Activated naive CD8-positive, alpha-beta T cell treated with anti-CD3 and anti-CD28 coated beads, Interleukin-2, amount 10 ng/mL, durations not matched to agents 7 days and 5 days (primary cell): ENCODE measurements around the gene PRSS53. TPM values are rescaled to one million over a fixed set of nuclear protein-coding genes. Genes with fewer than 3 reads are reported as not detected.

ENCODE experiments used
- ATAC-seq: fragments of 150-1000 bp; cut with Tn5 transposase; one replicate; pipeline ENCODE4 v1.10.0; 2021; ENCODE audit warnings: low read depth, moderate library complexity
- POLR2A ChIA-PET: fragments of 350-600 bp; sonication (Branson Sonifier 250); formaldehyde crosslinking; loops from one replicate; lab custom pipeline; 2021; ENCODE audit warnings: antibody characterized with exemption; lab: Charles Lee
- DNase-seq: peaks from one replicate; pipeline ENCODE4 v3.0.0; 2021
- H3K27ac Mint-ChIP-seq: one replicate; pipeline ENCODE4 v1.8.0; 2022; ENCODE audit warnings: mild to moderate bottlenecking, mixed read lengths
- H3K27me3 Mint-ChIP-seq: one replicate; pipeline ENCODE4 v1.8.0; 2022; ENCODE audit warnings: mild to moderate bottlenecking, moderate library complexity, mixed read lengths
- H3K36me3 Mint-ChIP-seq: one replicate; pipeline ENCODE4 v1.8.0; 2021; ENCODE audit warnings: mild to moderate bottlenecking, mixed read lengths
- H3K4me1 Mint-ChIP-seq: one replicate; pipeline ENCODE4 v1.8.0; 2021; ENCODE audit warnings: mixed read lengths
- H3K4me3 Mint-ChIP-seq: one replicate; pipeline ENCODE4 v1.8.0; 2022; ENCODE audit warnings: mild to moderate bottlenecking, moderate library complexity, mixed read lengths
- H3K9me3 Mint-ChIP-seq: one replicate; pipeline ENCODE4 v1.8.0; 2021; ENCODE audit warnings: mixed read lengths
- total RNA-seq, 2 experiments: library from RNA; stranded (reverse); gene quantifications; one replicate each; pipeline ENCODE4 v1.2.3, GENCODE V29; 2021

The PRSS53 gene
- total RNA-seq, 2 experiments from 2014 or later, result 10.4 to 10.9 TPM

GRCh38 chr16:31061813-31062440 is 26.8 kb downstream of the PRSS53 start:
- H3K4me1 Mint-ChIP-seq, result peaks cover 36% of the 10 kb centered on the region
- no peaks in the 10 kb centered on the region for H3K27me3 Mint-ChIP-seq
- no peak overlapping the region for H3K4me3 Mint-ChIP-seq
- POLR2A ChIA-PET, result interaction anchor here (0.6 to 0.7 kb wide), 2 partner anchors 12 to 811 kb away, joined by 3 read pairs; partner anchors contain the start of genes ZNF646 and ZNF668
- no peaks in the 10 kb centered on the region for H3K9me3 Mint-ChIP-seq
- ATAC-seq, result no peak
- H3K27ac Mint-ChIP-seq, result no peak overlapping the region
- H3K36me3 Mint-ChIP-seq, result peaks cover 40% of the 10 kb centered on the region
- DNase-seq, result no peak

- ATAC-seq, result no peak
- H3K9me3 Mint-ChIP-seq, result no peaks in the 10 kb centered on the region
Observed at GRCh38 chr16:31061126-31061812, 27.5 kb downstream of the PRSS53 start.

GRCh38 chr16:31055613-31056012 is 33.1 kb downstream of the PRSS53 start:
- no peak for ATAC-seq
- POLR2A ChIA-PET, result interaction anchor here (0.6 to 1.2 kb wide), 3 partner anchors 20 to 125 kb away, joined by 3 read pairs; no protein-coding TSS in a partner anchor
- Mint-ChIP-seq H3K27me3 (peaks cover 3% of the 10 kb centered on the region), H3K9me3 (no peaks in the 10 kb centered on the region), H3K4me3 (no peak overlapping the region), H3K36me3 (peaks cover 11% of the 10 kb centered on the region), H3K27ac (no peak overlapping the region), H3K4me1 (peaks cover 12% of the 10 kb centered on the region)
- no peak for DNase-seq

More at GRCh38 chr16:31061126-31061812, 27.5 kb downstream of the PRSS53 start:
- no peak overlapping the region for H3K4me3 Mint-ChIP-seq
- no peaks in the 10 kb centered on the region for H3K27me3 Mint-ChIP-seq
- DNase-seq, result no peak
- H3K4me1 Mint-ChIP-seq, result peaks cover 31% of the 10 kb centered on the region
- peaks cover 35% of the 10 kb centered on the region for H3K36me3 Mint-ChIP-seq
- no peak overlapping the region for H3K27ac Mint-ChIP-seq
- POLR2A ChIA-PET, result interaction anchor here (1.0 to 1.4 kb wide), 2 partner anchors 13 to 18 kb away, joined by 4 read pairs; partner anchors contain the start of genes ZNF646 and ZNF668

- ATAC-seq, result no peak
- no peak overlapping the region for H3K27ac Mint-ChIP-seq
Observed at GRCh38 chr16:31052114-31052513, 36.6 kb downstream of the PRSS53 start.

GRCh38 chr16:31050280-31051030 is 38.3 kb downstream of the PRSS53 start:
- peaks cover 7% of the 10 kb centered on the region for H3K36me3 Mint-ChIP-seq
- ATAC-seq (no peak), DNase-seq (no peak)
- H3K27me3 Mint-ChIP-seq, result peaks cover 3% of the 10 kb centered on the region
- POLR2A ChIA-PET, result interaction anchor here (0.7 to 2.0 kb wide), 3 partner anchors 24 to 429 kb away, joined by 3 to 11 read pairs (median 5); partner anchors contain the start of genes ZNF646 and ZNF668
- peaks cover 14% of the 10 kb centered on the region for H3K4me1 Mint-ChIP-seq
- H3K27ac Mint-ChIP-seq, result no peak overlapping the region
- no peak overlapping the region for H3K4me3 Mint-ChIP-seq
- peaks cover 2% of the 10 kb centered on the region for H3K9me3 Mint-ChIP-seq

More at GRCh38 chr16:31052114-31052513, 36.6 kb downstream of the PRSS53 start:
- Mint-ChIP-seq H3K4me1 (peaks cover 12% of the 10 kb centered on the region), H3K27me3 (peaks cover 3% of the 10 kb centered on the region), H3K4me3 (no peak overlapping the region), H3K9me3 (no peaks in the 10 kb centered on the region), H3K36me3 (peaks cover 3% of the 10 kb centered on the region)
- DNase-seq, result no peak
- POLR2A ChIA-PET, result interaction anchor here (1.3 kb wide), 1 partner anchor 12 kb away, joined by 4 read pairs; no protein-coding TSS in a partner anchor

GRCh38 chr16:31043898-31044481 is 44.8 kb downstream of the PRSS53 start:
- DNase-seq (no peak), ATAC-seq (no peak)
- H3K4me1 Mint-ChIP-seq, result peaks cover 2% of the 10 kb centered on the region
- peaks cover 2% of the 10 kb centered on the region for H3K9me3 Mint-ChIP-seq
- H3K36me3 Mint-ChIP-seq, result peaks cover 12% of the 10 kb centered on the region
- no peak overlapping the region for H3K4me3 Mint-ChIP-seq
- no peaks in the 10 kb centered on the region for H3K27me3 Mint-ChIP-seq
- POLR2A ChIA-PET, result interaction anchor here (0.7 to 1.0 kb wide), 2 partner anchors 15 to 17 kb away, joined by 3 to 4 read pairs; no protein-coding TSS in a partner anchor
- no peak overlapping the region for H3K27ac Mint-ChIP-seq

GRCh38 chr16:31043352-31043751 is 45.4 kb downstream of the PRSS53 start:
- ATAC-seq (no peak), DNase-seq (no peak)
- Mint-ChIP-seq H3K27ac (no peak overlapping the region), H3K4me3 (no peak overlapping the region), H3K36me3 (peaks cover 12% of the 10 kb centered on the region), H3K27me3 (no peaks in the 10 kb centered on the region), H3K9me3 (peaks cover 2% of the 10 kb centered on the region), H3K4me1 (peaks cover 2% of the 10 kb centered on the region)
- POLR2A ChIA-PET, result interaction anchor here (1.0 to 1.3 kb wide), 2 partner anchors 17 to 31 kb away, joined by 3 to 4 read pairs; partner anchors contain the start of genes ZNF646 and ZNF668

- Mint-ChIP-seq H3K27ac (no peak overlapping the region), H3K9me3 (peaks cover 2% of the 10 kb centered on the region), H3K4me1 (peaks cover 2% of the 10 kb centered on the region), H3K36me3 (peaks cover 12% of the 10 kb centered on the region), H3K27me3 (no peaks in the 10 kb centered on the region), H3K4me3 (no peak overlapping the region)
- POLR2A ChIA-PET, result interaction anchor here (1.3 kb wide), 1 partner anchor 31 kb away, joined by 3 read pairs; the partner anchor contains the start of genes ZNF646 and ZNF668
- ATAC-seq, result no peak
- DNase-seq, result no peak
Observed at GRCh38 chr16:31042866-31043265, 45.9 kb downstream of the PRSS53 start.

- Mint-ChIP-seq H3K9me3 (no peaks in the 10 kb centered on the region), H3K27me3 (no peaks in the 10 kb centered on the region), H3K4me1 (peaks cover 10% of the 10 kb centered on the region), H3K4me3 (no peak overlapping the region), H3K36me3 (peaks cover 12% of the 10 kb centered on the region), H3K27ac (peak overlapping the region; percentile 39)
- POLR2A ChIA-PET, result no interaction called here
- DNase-seq (no peak), ATAC-seq (no peak)
Observed at GRCh38 chr16:31038993-31039392, 49.8 kb downstream of the PRSS53 start.

GRCh38 chr16:31036691-31037090 is 52.1 kb downstream of the PRSS53 start:
- Mint-ChIP-seq H3K9me3 (no peaks in the 10 kb centered on the region), H3K27ac (no peak overlapping the region), H3K36me3 (peaks cover 10% of the 10 kb centered on the region), H3K4me1 (peaks cover 21% of the 10 kb centered on the region), H3K4me3 (no peak overlapping the region), H3K27me3 (no peaks in the 10 kb centered on the region)
- ATAC-seq, result no peak
- DNase-seq, result no peak
- POLR2A ChIA-PET, result interaction anchor here (0.7 kb wide), 1 partner anchor 48 kb away, joined by 3 read pairs; no protein-coding TSS in a partner anchor

GRCh38 chr16:31033709-31034492 is 54.8 kb downstream of the PRSS53 start:
- H3K9me3 Mint-ChIP-seq, result no peaks in the 10 kb centered on the region
- peak overlapping the region; percentile 97 for H3K27ac Mint-ChIP-seq
- peaks cover 22% of the 10 kb centered on the region for H3K4me1 Mint-ChIP-seq
- DNase-seq (peak; percentile 89), ATAC-seq (peak; percentile 55)
- H3K4me3 Mint-ChIP-seq, result peak overlapping the region; percentile 99
- peaks cover 7% of the 10 kb centered on the region for H3K36me3 Mint-ChIP-seq
- H3K27me3 Mint-ChIP-seq, result no peaks in the 10 kb centered on the region
- POLR2A ChIA-PET, result interaction anchor here (1.8 to 3.6 kb wide), 2 partner anchors 40 to 146 kb away, joined by 7 to 23 read pairs; partner anchors contain the start of genes FUS, ZNF646 and ZNF668
